Measurements from ENCODE around the gene NRP1.

DNA sequence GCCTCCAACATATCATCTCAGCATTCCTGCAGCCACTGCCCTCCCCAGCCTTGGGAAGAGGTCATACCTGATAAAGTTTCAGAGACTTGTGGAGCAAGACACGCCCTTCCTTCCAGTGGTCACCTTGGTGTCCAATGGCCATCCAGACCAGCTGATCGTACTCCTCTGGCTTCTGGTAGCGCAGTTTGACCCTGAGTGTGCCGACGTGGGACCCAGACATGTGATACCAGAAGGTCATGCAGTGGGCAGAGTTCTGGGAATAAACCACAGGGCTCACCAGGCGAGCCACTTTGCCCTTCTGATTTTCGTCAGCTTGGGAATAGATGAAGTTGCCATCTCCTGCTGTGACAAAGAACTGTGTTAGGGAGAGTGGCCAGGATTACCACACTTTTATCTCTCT, 148.3 kb downstream of the NRP1 start:
- TF ChIP-seq POLR2A (IDR thresholded peaks at IDR 0.05) = no peak
- TF ChIP-seq, protein P1, sequence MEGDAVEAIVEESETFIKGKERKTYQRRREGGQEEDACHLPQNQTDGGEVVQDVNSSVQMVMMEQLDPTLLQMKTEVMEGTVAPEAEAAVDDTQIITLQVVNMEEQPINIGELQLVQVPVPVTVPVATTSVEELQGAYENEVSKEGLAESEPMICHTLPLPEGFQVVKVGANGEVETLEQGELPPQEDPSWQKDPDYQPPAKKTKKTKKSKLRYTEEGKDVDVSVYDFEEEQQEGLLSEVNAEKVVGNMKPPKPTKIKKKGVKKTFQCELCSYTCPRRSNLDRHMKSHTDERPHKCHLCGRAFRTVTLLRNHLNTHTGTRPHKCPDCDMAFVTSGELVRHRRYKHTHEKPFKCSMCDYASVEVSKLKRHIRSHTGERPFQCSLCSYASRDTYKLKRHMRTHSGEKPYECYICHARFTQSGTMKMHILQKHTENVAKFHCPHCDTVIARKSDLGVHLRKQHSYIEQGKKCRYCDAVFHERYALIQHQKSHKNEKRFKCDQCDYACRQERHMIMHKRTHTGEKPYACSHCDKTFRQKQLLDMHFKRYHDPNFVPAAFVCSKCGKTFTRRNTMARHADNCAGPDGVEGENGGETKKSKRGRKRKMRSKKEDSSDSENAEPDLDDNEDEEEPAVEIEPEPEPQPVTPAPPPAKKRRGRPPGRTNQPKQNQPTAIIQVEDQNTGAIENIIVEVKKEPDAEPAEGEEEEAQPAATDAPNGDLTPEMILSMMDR (IDR thresholded peaks at IDR 0.05) = no peak

All from lower leg skin (tissue), 3 donors.